Cardiac muscle cell (in vitro differentiated cells and primary cell): ENCODE results near the gene RIMBP2. TPM values are rescaled to one million over a fixed set of nuclear protein-coding genes. Genes with fewer than 3 reads are reported as not detected.
"Not testable (repeated sequence)": the region's sequence is repeated elsewhere in the genome, so short reads cannot be mapped to it uniquely, and the experiment has no call there.

Experiments used
- DNase-seq, 2 donors: peaks; one replicate each; pipeline versions ENCODE4 v3.0.0 to v3.0.0-alpha.2; 2010 to 2017; ENCODE audit warnings: low read depth in 1 of 2, low spot score in 1 of 2
- H3K27ac ChIP-seq: fragments of 200-600 bp; sonication (generic); 2 replicates; pipeline ENCODE4 v1.5.1; 2016
- H3K27me3 ChIP-seq: fragments of 200-600 bp; sonication (generic); 2 replicates; pipeline ENCODE4 v1.6.0; 2016; ENCODE audit warnings: control low read depth
- H3K36me3 ChIP-seq: fragments of 200-600 bp; sonication (generic); 2 replicates; pipeline ENCODE4 v1.5.1; 2016; ENCODE audit warnings: control low read depth
- H3K4me1 ChIP-seq: fragments of 200-600 bp; sonication (generic); 2 replicates; pipeline ENCODE4 v1.8.1; 2017; ENCODE audit warnings: low read depth, mild to moderate bottlenecking, mixed run types
- H3K4me3 ChIP-seq: fragments of 200-600 bp; sonication (generic); 2 replicates; pipeline ENCODE4 v1.5.1; 2016; ENCODE audit warnings: mild to moderate bottlenecking
- H3K9me3 ChIP-seq: fragments of 200-600 bp; sonication (generic); 2 replicates; pipeline ENCODE4 v1.5.1; 2017; ENCODE audit warnings: low read depth, mild to moderate bottlenecking, control low read depth
- CTCF ChIP-seq: IDR thresholded peaks from 2 replicates; pipeline ENCODE4 v1.5.1; 2012; ENCODE audit warnings: low read depth, mild to moderate bottlenecking, low read length
- polyA plus RNA-seq: library from polyadenylated mRNA; unstranded; fragments of >200 nt; fragmentation: Nextera tagmentation; extraction: Ambion mirVana; gene quantifications from 2 replicates; pipeline ENCODE4 v1.2.1, GENCODE V29; 2016
- total RNA-seq: library from RNA; depleted of rRNA; stranded (reverse); fragments of >200 nt; gene quantifications from 2 replicates; pipeline ENCODE4 v1.2.3, GENCODE V29; 2016

RIMBP2 gene
- total and polyA plus RNA-seq, 2 experiments from 2014 or later = 2.6 to 10.5 TPM

GRCh38 chr12:130591736-130592135, 124.4 kb downstream of the RIMBP2 start:
- Histone ChIP-seq H3K36me3 (no peaks in the 10 kb centered on the region), H3K4me3 (no peak overlapping the region), H3K27ac (no peak overlapping the region), H3K9me3 (no peaks in the 10 kb centered on the region), H3K4me1 (no peaks in the 10 kb centered on the region), H3K27me3 (no peaks in the 10 kb centered on the region)
- DNase-seq = no peak
- TF ChIP-seq CTCF = no peak

- Histone ChIP-seq H3K4me3 (no peak overlapping the region), H3K36me3 (no peaks in the 10 kb centered on the region), H3K27ac (no peak overlapping the region), H3K27me3 (no peaks in the 10 kb centered on the region), H3K4me1 (no peaks in the 10 kb centered on the region), H3K9me3 (no peaks in the 10 kb centered on the region)
- no peak for DNase-seq
- TF ChIP-seq CTCF = no peak
Observed at GRCh38 chr12:130590685-130591084, 125.4 kb downstream of the RIMBP2 start.

GRCh38 chr12:130589540-130590317, 126.4 kb downstream of the RIMBP2 start:
- Histone ChIP-seq H3K27ac (no peak overlapping the region), H3K4me3 (no peak overlapping the region), H3K4me1 (no peaks in the 10 kb centered on the region), H3K9me3 (no peaks in the 10 kb centered on the region), H3K27me3 (no peaks in the 10 kb centered on the region), H3K36me3 (no peaks in the 10 kb centered on the region)
- no peak for TF ChIP-seq CTCF
- DNase-seq = no peak

GRCh38 chr12:130588696-130589539, 127.2 kb downstream of the RIMBP2 start:
- Histone ChIP-seq H3K4me3 (no peak overlapping the region), H3K27ac (no peak overlapping the region)
- TF ChIP-seq CTCF = no peak

GRCh38 chr12:130587966-130588365, 128.1 kb downstream of the RIMBP2 start:
- no peak for DNase-seq

More at GRCh38 chr12:130588696-130589539, 127.2 kb downstream of the RIMBP2 start:
- Histone ChIP-seq H3K27me3 (no peaks in the 10 kb centered on the region), H3K9me3 (no peaks in the 10 kb centered on the region), H3K4me1 (no peaks in the 10 kb centered on the region), H3K36me3 (no peaks in the 10 kb centered on the region)
- no peak for DNase-seq

GRCh38 chr12:130584475-130584874, 131.6 kb downstream of the RIMBP2 start:
- H3K27me3 ChIP-seq, H3K27ac ChIP-seq, H3K4me1 ChIP-seq, DNase-seq, H3K4me3 ChIP-seq, H3K36me3 ChIP-seq, H3K9me3 ChIP-seq: not testable (repeated sequence)

More at GRCh38 chr12:130587966-130588365, 128.1 kb downstream of the RIMBP2 start:
- no peaks in the 10 kb centered on the region for H3K36me3 ChIP-seq
- H3K4me3 ChIP-seq = no peak overlapping the region
- no peaks in the 10 kb centered on the region for H3K27me3 ChIP-seq
- TF ChIP-seq CTCF = no peak
- H3K9me3 ChIP-seq = no peaks in the 10 kb centered on the region
- H3K4me1 ChIP-seq = no peaks in the 10 kb centered on the region
- no peak overlapping the region for H3K27ac ChIP-seq
